HEK293 (cell line): ENCODE results near the gene RNU5B-1.

Experiments used
- CTCF ChIA-PET: fragments of 350-600 bp; formaldehyde crosslinking; extraction: SDS; loops from one replicate; lab custom pipeline; 2021; ENCODE audit warnings: antibody characterized with exemption; lab: Yijun Ruan, JAX
- POLR2A ChIA-PET: fragments of 300-600 bp; formaldehyde crosslinking; extraction: SDS; loops from one replicate; lab custom pipeline; 2020; ENCODE audit warnings: antibody characterized with exemption, inconsistent platforms; lab: Yijun Ruan, JAX
- H3K27ac ChIP-seq: fragments of 200-500 bp; sonication (Bioruptor generic); 2 replicates; pipeline ENCODE4 v1.5.1; 2014; ENCODE audit warnings: low read depth, low read length, control low read depth, inconsistent platforms; ENCODE audit errors: extremely low read depth
- H3K36me3 ChIP-seq, 2 experiments: fragments of 200-500 bp in 1 of 2; sonication (Bioruptor generic) in 1 of 2; 1 replicate in 1 of 2; 2 replicates in 1 of 2; pipeline ENCODE4 v1.5.1; 2014 to 2017; ENCODE audit warnings: inconsistent platforms in 2 of 2, low read length in 2 of 2; ENCODE audit not compliant: control insufficient read depth in 2 of 2, insufficient read depth in 1 of 2
- H3K4me1 ChIP-seq: fragments of 200-500 bp; sonication (Bioruptor generic); 2 replicates; pipeline ENCODE4 v1.5.1; 2014; ENCODE audit warnings: mild to moderate bottlenecking, low read length, inconsistent platforms; ENCODE audit not compliant: control insufficient read depth, insufficient read depth
- H3K4me3 ChIP-seq: 2 replicates; pipeline ENCODE4 v1.5.1; 2011; ENCODE audit warnings: low read depth, mild to moderate bottlenecking, control low read depth, low read length, moderate library complexity
- H3K9me3 ChIP-seq: fragments of 200-500 bp; sonication (Bioruptor generic); 2 replicates; pipeline ENCODE4 v1.5.1; 2014; ENCODE audit warnings: low read depth, low read length, inconsistent platforms; ENCODE audit not compliant: control insufficient read depth, insufficient read depth
- ATF2 ChIP-seq: fragments of 450-650 bp; formaldehyde crosslinking; IDR thresholded peaks from 2 replicates; pipeline ENCODE4 v1.5.1; 2016; ENCODE audit warnings: missing biosample characterization, missing genetic modification characterization, low read depth
- ZBTB26 ChIP-seq: fragments of 450-650 bp; formaldehyde crosslinking; optimal IDR thresholded peaks from 2 replicates; pipeline ENCODE3; 2016; ENCODE audit warnings: missing biosample characterization, mild to moderate bottlenecking, missing genetic modification characterization
- ZEB2 ChIP-seq: fragments of 450-650 bp; formaldehyde crosslinking; IDR thresholded peaks from 2 replicates; pipeline ENCODE4 v1.5.1; 2016; ENCODE audit warnings: missing biosample characterization, missing genetic modification characterization
- ZNF121 ChIP-seq: fragments of 450-650 bp; formaldehyde crosslinking; IDR thresholded peaks from 2 replicates; pipeline ENCODE4 v1.5.1; 2016; ENCODE audit warnings: missing biosample characterization, missing genetic modification characterization
- ZNF133 ChIP-seq: fragments of 450-650 bp; formaldehyde crosslinking; IDR thresholded peaks from 2 replicates; pipeline ENCODE4 v1.5.1; 2016; ENCODE audit warnings: missing biosample characterization, missing genetic modification characterization
- ZNF266 ChIP-seq: fragments of 450-650 bp; formaldehyde crosslinking; IDR thresholded peaks from 2 replicates; pipeline ENCODE4 v1.5.1; 2016; ENCODE audit warnings: missing biosample characterization, missing genetic modification characterization, low read depth
- ZNF518A ChIP-seq: fragments of 450-650 bp; formaldehyde crosslinking; conservative IDR thresholded peaks from 2 replicates; pipeline ENCODE4 v1.5.1; 2016; ENCODE audit warnings: low read depth, missing biosample characterization, missing genetic modification characterization
- ZNF660 ChIP-seq: fragments of 450-650 bp; IDR thresholded peaks from 2 replicates; pipeline ENCODE4 v1.5.1; 2018; ENCODE audit warnings: missing biosample characterization, mild to moderate bottlenecking, missing genetic modification characterization
- ZNF777 ChIP-seq: fragments of 450-650 bp; formaldehyde crosslinking; IDR thresholded peaks from 2 replicates; pipeline ENCODE4 v1.5.1; 2017; ENCODE audit warnings: missing biosample characterization, missing genetic modification characterization, borderline replicate concordance
- ZSCAN18 ChIP-seq: fragments of 450-650 bp; formaldehyde crosslinking; IDR thresholded peaks from 2 replicates; pipeline ENCODE4 v1.5.1; 2016; ENCODE audit warnings: missing biosample characterization, missing genetic modification characterization

Gene RNU5B-1

GRCh38 chr15:65264863-65265430 lies 39.5 kb upstream of the RNU5B-1 start (continued):
- TF ChIP-seq ZNF518A (tag by site-specific recombination), result no peak

- ChIA-PET POLR2A (interaction anchor here (1.5 kb wide), 1 partner anchor 20 kb away, joined by 4 read pairs; the partner anchor contains the start of gene PARP16), CTCF (interaction anchor here (0.6 to 0.7 kb wide), 2 partner anchors 489 to 1211 kb away, joined by 4 to 5 read pairs; no protein-coding TSS in a partner anchor)
- H3K36me3 ChIP-seq, result peaks cover 7 to 31% of the 10 kb centered on the region in 2 experiments; a peak in 2 of 3 replicates
- no peak overlapping the region for H3K27ac ChIP-seq
- TF ChIP-seq ATF2 (tag by site-specific recombination) (no peak), ZEB2 (tag by site-specific recombination) (no peak), ZNF777 (tag by site-specific recombination) (no peak), ZNF133 (tag by site-specific recombination) (no peak), ZNF266 (tag by site-specific recombination) (no peak), ZNF121 (tag by site-specific recombination) (no peak), ZBTB26 (tag by site-specific recombination) (no peak)
- no peak overlapping the region for H3K4me3 ChIP-seq
- H3K9me3 ChIP-seq, result no peaks in the 10 kb centered on the region
- H3K4me1 ChIP-seq, result no peaks in the 10 kb centered on the region
Observed at GRCh38 chr15:65266469-65266868, 38.0 kb upstream of the RNU5B-1 start.

GRCh38 chr15:65268411-65268810 lies 36.1 kb upstream of the RNU5B-1 start:
- Histone ChIP-seq H3K27ac (no peak overlapping the region), H3K36me3 (peaks cover 0 to 18% of the 10 kb centered on the region in 2 experiments; a peak in 2 of 3 replicates), H3K4me1 (no peaks in the 10 kb centered on the region), H3K4me3 (no peak overlapping the region), H3K9me3 (no peaks in the 10 kb centered on the region)
- ChIA-PET POLR2A (no interaction called here), CTCF (interaction anchor here (1.2 to 6.1 kb wide), 2 partner anchors 16 to 56 kb away, joined by 3 to 80 read pairs; partner anchors contain the start of gene PARP16)
- TF ChIP-seq ZNF121 (tag by site-specific recombination) (peak; percentile 73), ZNF660 (tag by site-specific recombination) (no peak), ZSCAN18 (tag by site-specific recombination) (no peak)
